GM21825 (cell line): ENCODE measurements around the gene PIGR.
"Not testable (repeated sequence)": the region's sequence is repeated elsewhere in the genome, so short reads cannot be mapped to it uniquely, and the experiment has no call there.

Source experiments
- ATAC-seq: cut with Tn5 transposase; IDR thresholded peaks from one replicate; pipeline ENCODE4 v1.9.1; 2021; ENCODE audit warnings: mild to moderate bottlenecking, moderate library complexity; ENCODE audit not compliant: unreplicated experiment

The PIGR gene

GRCh38 chr1:206935491-206936067, 10.7 kb downstream of the PIGR start:
- ATAC-seq, result no peak

GRCh38 chr1:206933333-206933945, 12.8 kb downstream of the PIGR start:
- no peak for ATAC-seq

- ATAC-seq, result no peak
Measured at GRCh38 chr1:206932177-206932576, 14.1 kb downstream of the PIGR start.

GRCh38 chr1:206931709-206932108, 14.6 kb downstream of the PIGR start:
- ATAC-seq, result no peak

GRCh38 chr1:206930210-206930798, 16.0 kb downstream of the PIGR start:
- ATAC-seq, result peak; percentile 73

GRCh38 chr1:206929524-206929923, 16.7 kb downstream of the PIGR start:
- no peak for ATAC-seq

- no peak for ATAC-seq
Measured at GRCh38 chr1:206926286-206926685, 20.0 kb downstream of the PIGR start.

- peak; percentile 43 for ATAC-seq
Measured at GRCh38 chr1:206925106-206925736, 21.0 kb downstream of the PIGR start.

- ATAC-seq, result peak; percentile 24
Measured at GRCh38 chr1:206924592-206925105, 21.6 kb downstream of the PIGR start.

- not testable (repeated sequence) for ATAC-seq
Measured at GRCh38 chr1:206923961-206924557, 22.2 kb downstream of the PIGR start.

- ATAC-seq, result peak; percentile 42
Measured at GRCh38 chr1:206923009-206923960, 23.0 kb downstream of the PIGR start.

GRCh38 chr1:206922524-206922923, 23.7 kb downstream of the PIGR start:
- no peak for ATAC-seq

GRCh38 chr1:206921772-206922265, 24.4 kb downstream of the PIGR start, which contains the start of gene FCMR:
TSS of gene FCMR (minus strand) at chr1:206921941. CDS start at chr1:206921854, 87 bp downstream.
- no peak for ATAC-seq

- no peak for ATAC-seq
Measured at GRCh38 chr1:206918076-206918475, 28.2 kb downstream of the PIGR start.

GRCh38 chr1:206916000-206916709, 30.1 kb downstream of the PIGR start:
- no peak for ATAC-seq

- no peak for ATAC-seq
Measured at GRCh38 chr1:206915030-206915735, 31.1 kb downstream of the PIGR start.

- ATAC-seq, result no peak
Measured at GRCh38 chr1:206913766-206914537, 32.3 kb downstream of the PIGR start.
